ENCODE measurements around the gene COLEC12.

COLEC12 gene

GRCh38 chr18:289026-289425 is 211.5 kb downstream of the COLEC12 start:
- in situ Hi-C loops (cut with HindIII; ENCODE audit: low pct_ligation_motif_present, low pct_unique_long_range_greater_than_20kb, low sequenced_read_pairs) = no loop called here
- no peak for DNase-seq

GRCh38 chr18:286515-287310 is 213.8 kb downstream of the COLEC12 start:
- DNase-seq = peak; percentile 42
- in situ Hi-C loops (cut with HindIII; ENCODE audit: low pct_ligation_motif_present, low pct_unique_long_range_greater_than_20kb, low sequenced_read_pairs) = no loop called here

- in situ Hi-C loops (cut with HindIII; ENCODE audit: low pct_ligation_motif_present, low pct_unique_long_range_greater_than_20kb, low sequenced_read_pairs) = no loop called here
- DNase-seq = no peak
Measured at GRCh38 chr18:285817-286216, 214.7 kb downstream of the COLEC12 start.

- no peak for DNase-seq
- in situ Hi-C loops (cut with HindIII; ENCODE audit: low pct_ligation_motif_present, low pct_unique_long_range_greater_than_20kb, low sequenced_read_pairs) = no loop called here
Measured at GRCh38 chr18:275486-275885, 225.0 kb downstream of the COLEC12 start.

- DNase-seq = no peak
- in situ Hi-C loops (cut with HindIII; ENCODE audit: low pct_ligation_motif_present, low pct_unique_long_range_greater_than_20kb, low sequenced_read_pairs) = no loop called here
Measured at GRCh38 chr18:274313-274712, 226.2 kb downstream of the COLEC12 start.

GRCh38 chr18:273525-273924 is 227.0 kb downstream of the COLEC12 start:
- in situ Hi-C loops (cut with HindIII; ENCODE audit: low pct_ligation_motif_present, low pct_unique_long_range_greater_than_20kb, low sequenced_read_pairs) = no loop called here

GRCh38 chr18:272650-273049 is 227.9 kb downstream of the COLEC12 start:
- DNase-seq = no peak
- in situ Hi-C loops (cut with HindIII; ENCODE audit: low pct_ligation_motif_present, low pct_unique_long_range_greater_than_20kb, low sequenced_read_pairs) = no loop called here

More at GRCh38 chr18:273525-273924, 227.0 kb downstream of the COLEC12 start:
- no peak for DNase-seq

GRCh38 chr18:269480-270095 is 230.9 kb downstream of the COLEC12 start:
- in situ Hi-C loops (cut with HindIII; ENCODE audit: low pct_ligation_motif_present, low pct_unique_long_range_greater_than_20kb, low sequenced_read_pairs) = no loop called here

GRCh38 chr18:267688-268552 is 232.6 kb downstream of the COLEC12 start, which contains the start of gene THOC1:
TSS of gene THOC1 (minus strand) at chr18:268047. CDS start at chr18:268019, 28 bp downstream.
- in situ Hi-C loops (cut with HindIII; ENCODE audit: low pct_ligation_motif_present, low pct_unique_long_range_greater_than_20kb, low sequenced_read_pairs) = no loop called here
- DNase-seq = peak; percentile 89

More at GRCh38 chr18:269480-270095, 230.9 kb downstream of the COLEC12 start:
- DNase-seq = no peak

- peak; percentile 33 for DNase-seq
- in situ Hi-C loops (cut with HindIII; ENCODE audit: low pct_ligation_motif_present, low pct_unique_long_range_greater_than_20kb, low sequenced_read_pairs) = no loop called here
Measured at GRCh38 chr18:267380-267687, 233.2 kb downstream of the COLEC12 start.

Measured in ACHN (cell line).